ENCODE measurements around the gene C8G.

GRCh38 chr9:136942112-136942880, 2.7 kb upstream of the C8G start:
- TF ChIP-seq CTCF (IDR thresholded peaks at IDR 0.05 in 4 of 5, conservative IDR thresholded peaks at IDR 0.05 in 1 of 5), result no peak
- TF ChIP-seq POLR2A (IDR thresholded peaks at IDR 0.05), result no peak
